WERI-Rb-1 (cell line): Measurements from ENCODE around the gene DGKB.
A peak's percentile ranks its signal among the peaks of the same experiment; 100 is the strongest.

Experiments
- DNase-seq: peaks from one replicate; pipeline ENCODE4 v3.0.0-alpha.2; 2020
- H3K27ac ChIP-seq: fragments of 250-450 bp; sonication (Bioruptor Pico); 2 replicates; pipeline ENCODE4 v1.5.1; 2020; ENCODE audit warnings: mild to moderate bottlenecking, moderate library complexity
- H3K27me3 ChIP-seq: fragments of 250-450 bp; sonication (Bioruptor Pico); 2 replicates; pipeline ENCODE4 v1.5.1; 2021; ENCODE audit warnings: mild to moderate bottlenecking, low read depth, moderate library complexity; ENCODE audit not compliant: insufficient read depth, severe bottlenecking
- H3K36me3 ChIP-seq: fragments of 250-450 bp; sonication (Bioruptor Pico); 2 replicates; pipeline ENCODE4 v1.5.1; 2020; ENCODE audit warnings: mild to moderate bottlenecking, moderate library complexity
- H3K4me3 ChIP-seq: 2 replicates; pipeline ENCODE4 v1.5.1; 2011; ENCODE audit warnings: low read depth, mild to moderate bottlenecking, control low read depth, low read length
- H3K9me3 ChIP-seq: fragments of 250-450 bp; sonication (Bioruptor Pico); 2 replicates; pipeline ENCODE4 v1.5.1; 2021; ENCODE audit warnings: mild to moderate bottlenecking, moderate library complexity; ENCODE audit not compliant: severe bottlenecking
- TF ChIP-seq, protein P1 (sequence below): IDR thresholded peaks from 2 replicates; pipeline ENCODE4 v1.5.1; 2011; ENCODE audit warnings: low read depth, mild to moderate bottlenecking, control low read depth, inconsistent platforms, low read length

The DGKB gene

DNA sequence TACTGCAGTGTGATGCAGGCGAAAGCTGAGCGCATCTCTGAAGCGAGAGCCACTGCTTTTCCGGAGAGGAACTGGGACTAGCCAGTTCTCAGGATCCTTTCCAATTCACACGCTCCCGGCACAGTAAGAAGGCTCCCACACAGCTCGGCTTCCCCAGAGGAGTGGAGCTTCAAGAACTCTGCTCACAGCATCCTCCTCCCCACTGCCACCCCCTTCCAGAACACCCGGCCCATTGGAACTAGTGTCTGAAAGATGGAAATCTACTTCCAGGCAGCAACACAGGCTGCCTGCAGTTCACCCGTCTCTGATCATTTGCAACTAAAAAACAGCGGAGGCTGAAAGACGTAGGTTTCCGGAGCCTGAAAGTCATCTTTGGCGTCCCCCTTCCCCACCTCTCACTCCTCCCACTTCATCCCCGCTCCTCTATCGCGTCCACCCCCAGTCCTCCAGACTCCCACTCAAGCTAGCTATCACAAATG, at the start of gene DGKB:
Gene DGKB (minus strand): TSS at position 163 of the 479 bp plus-strand sequence.
- Histone ChIP-seq H3K4me3 (peak within 1 kb of the TSS; percentile 36), H3K27ac (no peak within 1 kb of the TSS; the same call in 1 of the 2 replicates), H3K27me3 (no peaks in the 10 kb centered on the region), H3K9me3 (no peaks in the 10 kb centered on the region), H3K36me3 (no peaks in the 10 kb centered on the region)
- TF ChIP-seq, protein P1, sequence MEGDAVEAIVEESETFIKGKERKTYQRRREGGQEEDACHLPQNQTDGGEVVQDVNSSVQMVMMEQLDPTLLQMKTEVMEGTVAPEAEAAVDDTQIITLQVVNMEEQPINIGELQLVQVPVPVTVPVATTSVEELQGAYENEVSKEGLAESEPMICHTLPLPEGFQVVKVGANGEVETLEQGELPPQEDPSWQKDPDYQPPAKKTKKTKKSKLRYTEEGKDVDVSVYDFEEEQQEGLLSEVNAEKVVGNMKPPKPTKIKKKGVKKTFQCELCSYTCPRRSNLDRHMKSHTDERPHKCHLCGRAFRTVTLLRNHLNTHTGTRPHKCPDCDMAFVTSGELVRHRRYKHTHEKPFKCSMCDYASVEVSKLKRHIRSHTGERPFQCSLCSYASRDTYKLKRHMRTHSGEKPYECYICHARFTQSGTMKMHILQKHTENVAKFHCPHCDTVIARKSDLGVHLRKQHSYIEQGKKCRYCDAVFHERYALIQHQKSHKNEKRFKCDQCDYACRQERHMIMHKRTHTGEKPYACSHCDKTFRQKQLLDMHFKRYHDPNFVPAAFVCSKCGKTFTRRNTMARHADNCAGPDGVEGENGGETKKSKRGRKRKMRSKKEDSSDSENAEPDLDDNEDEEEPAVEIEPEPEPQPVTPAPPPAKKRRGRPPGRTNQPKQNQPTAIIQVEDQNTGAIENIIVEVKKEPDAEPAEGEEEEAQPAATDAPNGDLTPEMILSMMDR: no peak
- DNase-seq: no peak

DNA sequence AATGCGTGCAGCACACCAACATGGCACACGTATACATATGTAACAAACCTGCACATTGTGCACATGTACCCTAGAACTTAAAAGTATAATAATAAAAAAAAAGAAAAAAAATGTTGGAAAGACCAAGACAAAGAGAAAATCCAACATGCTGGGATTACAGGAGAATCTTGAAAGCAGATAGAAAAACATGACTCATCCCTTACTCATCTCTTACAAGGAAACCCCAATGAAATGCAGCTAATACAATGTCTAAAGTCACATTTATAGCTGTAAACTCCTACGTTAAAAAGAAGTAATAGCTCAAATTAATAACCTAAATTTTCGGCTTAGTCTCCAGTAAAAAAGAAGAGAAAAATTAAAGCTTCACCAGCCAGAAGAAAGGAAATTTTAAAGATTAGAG, 47.5 kb upstream of the DGKB start:
- no peak overlapping the region for H3K27ac ChIP-seq
- no peaks in the 10 kb centered on the region for H3K36me3 ChIP-seq
- no peaks in the 10 kb centered on the region for H3K27me3 ChIP-seq
- TF ChIP-seq, protein P1: no peak
- DNase-seq: no peak
- no peak overlapping the region for H3K4me3 ChIP-seq
- no peaks in the 10 kb centered on the region for H3K9me3 ChIP-seq

DNA sequence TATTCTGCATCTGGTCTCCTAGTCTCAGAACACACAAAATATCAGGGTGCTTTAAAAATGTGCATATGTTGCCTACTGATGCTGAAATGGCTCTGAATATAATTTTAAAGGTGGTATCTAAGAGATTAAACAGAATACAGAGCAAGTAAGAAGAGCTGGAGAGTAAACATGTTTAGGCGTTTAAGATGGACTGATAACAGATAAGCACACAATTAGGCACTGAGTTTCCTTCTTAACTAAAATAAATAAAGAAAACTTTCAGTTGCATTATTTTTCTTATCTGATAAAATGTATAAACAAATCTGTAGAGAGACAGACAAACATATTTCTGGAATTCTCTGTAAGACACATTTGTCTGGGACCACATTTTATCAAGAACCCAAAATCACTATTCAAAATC, 35.6 kb upstream of the DGKB start:
- Histone ChIP-seq H3K36me3 (no peaks in the 10 kb centered on the region), H3K4me3 (no peak overlapping the region), H3K27ac (no peak overlapping the region), H3K9me3 (no peaks in the 10 kb centered on the region), H3K27me3 (no peaks in the 10 kb centered on the region)
- TF ChIP-seq, protein P1: no peak
- DNase-seq: no peak

DNA sequence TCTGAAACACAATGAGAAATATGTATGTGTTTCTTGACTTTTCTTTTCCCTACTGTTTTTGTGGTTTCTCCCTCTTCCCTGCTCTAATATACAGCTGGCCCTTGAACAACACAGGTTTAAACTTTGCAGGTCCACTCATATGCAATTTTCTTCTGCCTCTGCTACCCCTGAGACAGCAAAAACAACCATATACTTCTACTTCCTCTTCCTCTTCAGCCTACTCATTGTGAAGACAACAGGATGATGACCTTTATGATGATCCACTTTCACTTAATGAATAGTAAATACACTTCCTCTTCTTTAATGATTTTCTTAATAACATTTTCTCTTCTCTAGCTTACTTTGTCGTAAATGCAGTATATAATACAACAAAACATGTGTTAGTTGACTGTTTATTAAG, 35.0 kb upstream of the DGKB start:
- Histone ChIP-seq H3K36me3 (no peaks in the 10 kb centered on the region), H3K27me3 (no peaks in the 10 kb centered on the region), H3K9me3 (no peaks in the 10 kb centered on the region), H3K27ac (no peak overlapping the region), H3K4me3 (no peak overlapping the region)
- TF ChIP-seq, protein P1: no peak
- DNase-seq: no peak

DNA sequence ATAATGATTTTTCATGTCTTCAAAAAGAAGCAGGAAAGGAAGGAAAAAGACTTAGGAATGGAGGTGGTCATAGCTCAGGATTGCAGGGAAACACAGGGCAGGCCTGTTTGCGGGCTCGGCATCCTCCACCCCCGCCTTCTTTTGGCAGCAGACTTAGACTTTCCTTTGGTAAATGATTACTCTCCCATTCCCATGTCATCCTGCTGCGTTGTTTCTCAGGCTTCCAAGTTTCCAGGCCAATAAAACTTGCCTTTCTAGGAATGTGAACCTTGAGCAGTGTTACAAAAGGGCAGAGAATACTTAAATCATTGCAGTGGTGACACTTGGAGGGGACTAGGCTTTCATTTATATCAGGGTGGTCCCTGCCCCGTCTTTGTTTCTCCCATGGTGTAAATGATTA, 34.0 kb upstream of the DGKB start:
- TF ChIP-seq, protein P1: no peak
- Histone ChIP-seq H3K36me3 (no peaks in the 10 kb centered on the region), H3K27me3 (no peaks in the 10 kb centered on the region), H3K4me3 (no peak overlapping the region), H3K27ac (no peak overlapping the region), H3K9me3 (no peaks in the 10 kb centered on the region)
- DNase-seq: no peak

DNA sequence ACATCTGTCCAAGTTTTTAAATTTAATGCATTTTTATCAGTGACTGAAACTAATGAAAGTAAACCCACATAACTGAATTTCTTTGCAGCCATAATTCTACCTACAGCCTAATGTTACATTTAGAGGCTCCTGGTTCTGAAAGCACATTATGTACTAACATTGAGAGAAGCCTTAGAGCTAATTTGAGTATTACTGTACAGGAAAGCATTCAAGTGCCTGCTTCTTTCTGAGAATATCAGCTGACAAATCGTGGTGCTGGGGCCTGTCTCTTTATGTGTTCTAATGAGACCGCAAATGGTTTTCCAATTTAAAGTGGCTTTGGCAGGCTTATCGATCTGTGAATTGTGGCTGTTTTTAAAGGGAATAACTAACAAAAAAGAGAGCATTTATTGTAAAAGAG, 32.3 kb upstream of the DGKB start:
- no peak overlapping the region for H3K4me3 ChIP-seq
- H3K27me3 ChIP-seq: no peaks in the 10 kb centered on the region
- H3K36me3 ChIP-seq: no peaks in the 10 kb centered on the region
- DNase-seq: no peak
- H3K27ac ChIP-seq: no peak overlapping the region
- TF ChIP-seq, protein P1: no peak
- H3K9me3 ChIP-seq: no peaks in the 10 kb centered on the region
